ENCODE data around the gene UBAP2L. TPM values are rescaled to one million over a fixed set of nuclear protein-coding genes. Genes with fewer than 3 reads are reported as not detected.

Gene UBAP2L
- 31.8 TPM for total RNA-seq (ENCODE audit: insufficient read depth, low replicate concordance)

- peak; percentile 100 for DNase-seq (ENCODE audit: low spot score)
These were observed at the start of gene UBAP2L for GRCh38 chr1:154220071-154220969. Gene UBAP2L, plus strand, starts transcription at chr1:154220955. Its CDS starts 4,169 bp downstream, at chr1:154225124.

GRCh38 chr1:154171223-154171583, 49.6 kb upstream of the UBAP2L start:
- DNase-seq (ENCODE audit: low spot score) = no peak

- no peak for DNase-seq (ENCODE audit: low spot score)
These were observed 48.9 kb upstream of the UBAP2L start for GRCh38 chr1:154171880-154172279.

GRCh38 chr1:154174654-154175053, 46.1 kb upstream of the UBAP2L start:
- no peak for DNase-seq (ENCODE audit: low spot score)

GRCh38 chr1:154176337-154176736, 44.4 kb upstream of the UBAP2L start:
- DNase-seq (ENCODE audit: low spot score) = peak; percentile 89

- no peak for DNase-seq (ENCODE audit: low spot score)
These were observed 42.7 kb upstream of the UBAP2L start for GRCh38 chr1:154178013-154178412.

GRCh38 chr1:154178911-154179811, 41.6 kb upstream of the UBAP2L start:
- no peak for DNase-seq (ENCODE audit: low spot score)

GRCh38 chr1:154179946-154180687, 40.6 kb upstream of the UBAP2L start:
- DNase-seq (ENCODE audit: low spot score) = no peak

GRCh38 chr1:154181944-154182343, 38.8 kb upstream of the UBAP2L start:
- no peak for DNase-seq (ENCODE audit: low spot score)

GRCh38 chr1:154182344-154183045, 38.3 kb upstream of the UBAP2L start:
- DNase-seq (ENCODE audit: low spot score) = peak; percentile 91

GRCh38 chr1:154183046-154183915, 37.5 kb upstream of the UBAP2L start:
- DNase-seq (ENCODE audit: low spot score) = peak; percentile 98

GRCh38 chr1:154186177-154186576, 34.6 kb upstream of the UBAP2L start:
- no peak for DNase-seq (ENCODE audit: low spot score)

- DNase-seq (ENCODE audit: low spot score) = no peak
These were observed 33.8 kb upstream of the UBAP2L start for GRCh38 chr1:154186852-154187501.

- DNase-seq (ENCODE audit: low spot score) = no peak
These were observed 30.2 kb upstream of the UBAP2L start for GRCh38 chr1:154190550-154190949.

GRCh38 chr1:154191990-154192461, 28.7 kb upstream of the UBAP2L start, which contains the start of gene TPM3:
Gene TPM3, minus strand, starts transcription at chr1:154192100. Its CDS starts 82 bp downstream, at chr1:154192018.
- DNase-seq (ENCODE audit: low spot score) = no peak

- no peak for DNase-seq (ENCODE audit: low spot score)
These were observed 28.3 kb upstream of the UBAP2L start for GRCh38 chr1:154192476-154192875.

GRCh38 chr1:154193821-154194220, 26.9 kb upstream of the UBAP2L start:
- DNase-seq (ENCODE audit: low spot score) = no peak

- DNase-seq (ENCODE audit: low spot score) = peak; percentile 52
These were observed 21.8 kb upstream of the UBAP2L start for GRCh38 chr1:154198756-154199562.

Data from umbilical cord (tissue), 2 donors.